GM21515 (cell line): ENCODE data around the gene KRTAP10-8.
"Not testable (repeated sequence)": the region's sequence is repeated elsewhere in the genome, so short reads cannot be mapped to it uniquely, and the experiment has no call there.

Experiments
- ATAC-seq: cut with Tn5 transposase; IDR thresholded peaks from one replicate; pipeline ENCODE4 v1.9.1; 2021; ENCODE audit not compliant: unreplicated experiment

KRTAP10-8 gene

GRCh38 chr21:44579056-44579832 is 32.6 kb upstream of the KRTAP10-8 start:
- ATAC-seq: no peak

- no peak for ATAC-seq
Observed at GRCh38 chr21:44579833-44580144, 32.1 kb upstream of the KRTAP10-8 start.

DNA sequence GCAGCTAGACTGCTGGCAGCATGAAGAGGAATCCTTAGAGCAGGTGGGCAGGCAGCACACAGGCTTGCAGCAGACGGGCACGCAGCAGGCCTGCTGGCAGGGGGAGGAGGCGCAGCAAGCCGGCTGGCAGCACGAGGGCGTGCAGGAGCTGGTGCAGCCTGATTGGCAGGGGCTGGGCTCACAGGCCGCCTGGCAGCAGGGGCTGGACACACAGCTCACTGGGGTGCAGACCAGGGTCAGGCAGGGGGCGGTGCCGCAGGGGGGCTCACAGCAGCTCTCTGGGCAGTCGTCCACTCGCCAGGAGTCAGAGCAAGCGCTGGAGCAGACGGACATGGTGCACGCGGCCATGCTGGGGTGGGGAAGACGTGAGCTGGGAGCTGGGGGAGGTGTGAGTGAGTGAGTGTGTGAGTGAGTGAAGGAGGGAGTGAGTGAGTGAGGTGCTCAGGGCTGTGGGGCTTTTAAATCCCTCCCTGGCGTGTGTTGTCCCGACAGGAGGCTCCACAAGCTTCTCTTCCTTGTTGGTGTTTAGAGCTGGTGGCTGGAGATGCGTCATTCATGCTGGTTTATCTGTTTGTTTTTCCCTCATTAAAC is 31.6 kb upstream of the KRTAP10-8 start, which contains the start of gene KRTAP10-5:
Gene KRTAP10-5, minus strand, starts transcription at position 374 of the 591 bp plus-strand sequence. Its CDS starts 26 bp downstream, at position 348.
- not testable (repeated sequence) for ATAC-seq

- ATAC-seq: no peak
Observed at GRCh38 chr21:44581158-44581557, 30.7 kb upstream of the KRTAP10-8 start.

DNA sequence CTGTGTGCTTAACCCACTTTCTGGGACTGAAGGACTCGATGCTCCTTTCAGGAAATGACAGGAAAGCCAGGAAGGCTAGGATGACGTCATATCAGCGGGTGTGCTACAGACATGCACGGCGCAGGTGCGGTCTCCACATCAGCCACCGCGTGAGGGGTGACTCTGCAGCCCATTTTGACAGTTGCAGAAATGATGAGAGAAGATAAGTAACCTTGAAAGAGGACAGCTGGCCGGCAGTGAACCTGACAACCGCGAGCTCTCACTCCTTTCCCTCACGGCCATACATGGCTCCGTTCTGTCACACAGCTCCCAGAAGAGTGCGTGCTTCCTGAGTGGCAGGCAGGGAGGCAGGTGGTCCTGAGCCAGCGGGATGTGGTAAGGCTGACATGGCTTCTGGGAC is 29.8 kb upstream of the KRTAP10-8 start:
- no peak for ATAC-seq

DNA sequence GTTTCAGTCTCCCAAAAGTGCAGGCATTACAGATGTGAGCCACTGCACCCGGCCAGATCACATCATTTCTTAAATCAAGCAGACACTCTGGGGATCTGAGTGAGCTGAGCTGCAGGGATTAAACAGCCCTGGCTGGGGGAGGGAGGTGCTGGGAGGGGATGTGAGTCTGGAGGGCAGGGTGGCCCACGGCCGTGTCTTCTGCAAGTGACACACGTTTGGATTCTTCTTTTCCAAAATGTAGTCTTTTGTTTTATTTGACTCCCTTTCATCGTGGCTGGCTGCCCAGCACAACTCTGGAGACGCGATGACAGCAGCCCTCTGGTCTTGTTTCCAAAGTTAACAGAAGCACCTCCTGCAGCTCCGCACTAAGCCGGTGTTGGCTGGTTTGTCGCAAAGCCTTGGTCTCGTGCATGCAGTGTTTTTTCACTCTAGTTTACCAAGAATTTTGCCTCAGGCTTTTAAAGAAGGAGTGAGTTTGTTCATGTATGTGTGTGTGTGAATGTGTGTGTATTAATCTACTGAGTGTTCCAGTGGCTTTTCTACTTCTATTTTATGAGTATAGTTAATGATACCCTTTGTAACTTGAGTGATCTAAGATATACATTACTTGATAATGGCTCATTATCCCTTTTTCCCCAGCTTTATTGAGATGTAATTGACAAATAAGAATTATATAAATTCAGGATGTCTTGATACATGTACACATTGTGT is 28.6 kb upstream of the KRTAP10-8 start:
- ATAC-seq: no peak

DNA sequence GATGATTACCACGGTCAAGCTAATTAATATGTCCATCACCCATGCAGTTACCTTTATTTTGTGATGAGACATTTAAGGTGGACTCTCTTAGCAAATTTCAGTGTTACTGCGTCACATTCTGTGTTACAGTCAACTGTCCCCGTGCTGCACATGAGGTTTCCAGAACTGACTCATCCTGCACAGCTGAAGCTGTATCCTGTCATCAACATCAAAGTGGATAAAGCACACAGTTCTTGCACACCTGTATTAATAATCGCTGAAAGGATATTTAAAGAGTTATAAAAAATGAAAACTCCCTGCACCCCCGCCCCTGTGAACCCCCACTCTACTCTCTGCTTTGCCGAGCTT is 28.1 kb upstream of the KRTAP10-8 start:
- no peak for ATAC-seq

GRCh38 chr21:44585892-44586291 is 26.0 kb upstream of the KRTAP10-8 start:
- ATAC-seq: no peak

- no peak for ATAC-seq
Observed at GRCh38 chr21:44589094-44589493, 22.8 kb upstream of the KRTAP10-8 start.

DNA sequence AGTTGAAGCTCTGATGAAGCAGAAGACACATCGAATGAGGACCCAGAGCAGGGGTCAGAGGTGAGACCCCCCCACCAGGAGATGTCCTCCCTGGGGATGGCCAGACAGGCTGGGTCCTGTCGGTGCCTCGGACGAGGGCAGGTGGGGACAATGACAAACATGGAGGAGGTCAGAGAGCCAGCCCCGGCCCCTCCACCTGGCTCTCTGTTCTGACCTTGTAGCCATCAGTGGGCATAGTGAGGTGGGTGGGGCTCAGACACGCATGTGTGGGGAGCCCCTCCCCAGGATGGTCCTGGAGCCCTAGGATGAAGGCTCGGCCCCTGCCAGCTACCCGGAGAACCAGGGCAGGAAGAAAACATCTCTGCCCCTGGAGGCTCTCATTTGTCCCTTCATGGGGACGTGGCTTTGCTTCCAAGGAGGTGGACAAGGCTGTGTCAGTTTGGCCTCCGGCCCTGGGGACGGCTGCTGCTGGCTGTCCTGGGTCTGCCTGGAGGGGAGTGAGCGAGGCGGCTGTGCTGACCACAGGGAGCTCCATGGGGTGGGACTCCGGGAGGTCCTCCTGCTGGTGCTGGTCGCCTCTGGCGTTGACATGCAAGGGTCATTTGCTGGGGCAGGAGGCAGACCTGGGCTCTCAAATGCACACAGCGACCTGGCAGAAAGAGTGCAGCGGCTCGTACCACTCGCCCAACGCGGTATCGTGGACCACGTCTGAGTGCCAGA is 22.1 kb upstream of the KRTAP10-8 start:
- ATAC-seq: no peak

DNA sequence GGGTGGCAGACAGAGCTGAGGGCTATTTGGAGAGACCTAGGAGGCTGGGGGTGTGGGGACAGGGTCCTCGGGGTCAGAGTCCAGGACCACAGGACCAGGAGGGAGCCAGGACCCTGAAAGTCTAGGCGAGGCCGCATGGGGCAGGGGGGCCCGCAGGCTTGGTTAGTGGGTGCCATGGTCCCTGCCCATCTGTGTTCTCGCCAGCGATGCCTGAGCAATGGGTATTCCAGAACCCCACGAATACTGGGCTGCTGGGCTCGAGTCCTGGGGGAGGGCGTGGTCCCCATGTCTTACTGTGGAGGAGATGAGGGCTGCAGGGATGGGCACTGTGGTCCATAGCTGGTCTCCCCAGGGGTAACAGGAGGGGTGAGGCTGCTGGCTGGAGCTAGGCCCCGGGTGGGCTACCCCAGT is 21.6 kb upstream of the KRTAP10-8 start:
- ATAC-seq: no peak

DNA sequence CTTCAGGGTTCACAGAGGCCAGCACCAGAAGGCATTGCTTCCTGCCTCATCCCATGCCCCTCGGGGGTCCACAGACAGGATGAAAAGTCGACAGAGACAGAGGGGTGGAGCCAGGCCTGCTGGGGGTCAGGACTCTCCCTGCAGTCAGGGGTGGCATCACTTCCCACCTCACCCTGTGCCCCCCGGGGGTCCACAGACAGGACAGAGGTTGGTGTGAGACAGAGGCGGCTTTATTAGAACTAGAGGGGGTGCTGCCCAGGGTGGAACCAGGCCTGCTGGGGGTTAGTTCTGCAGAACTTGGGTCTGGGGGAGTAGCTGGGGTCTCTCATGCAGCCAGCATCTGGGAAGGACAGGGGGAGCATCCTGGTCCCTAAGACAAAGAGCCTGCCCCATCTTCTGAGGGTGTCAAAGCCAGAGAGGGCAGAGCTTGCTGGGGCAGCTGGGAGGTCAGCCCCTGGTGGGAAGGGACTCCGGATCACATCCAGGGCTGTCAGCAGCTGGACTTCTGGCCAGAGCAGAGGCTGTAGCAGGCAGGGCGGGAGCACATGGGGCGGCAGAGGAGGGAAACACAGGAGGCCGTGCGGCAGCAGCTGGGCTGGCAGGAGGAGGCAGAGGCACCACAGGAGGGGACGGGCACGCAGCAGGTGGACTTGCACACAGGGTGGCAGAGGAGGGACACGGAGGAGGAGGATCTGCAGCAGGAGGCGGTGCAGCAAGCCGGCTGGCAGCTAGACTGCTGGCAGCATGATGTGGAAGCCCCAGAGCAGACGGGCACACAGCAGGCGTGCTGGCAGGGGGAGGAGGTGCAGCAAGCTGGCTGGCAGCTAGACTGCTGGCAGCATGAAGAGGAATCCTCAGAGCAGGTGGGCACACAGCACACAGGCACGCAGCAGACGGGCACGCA is 20.7 kb upstream of the KRTAP10-8 start:
- ATAC-seq: not testable (repeated sequence)

DNA sequence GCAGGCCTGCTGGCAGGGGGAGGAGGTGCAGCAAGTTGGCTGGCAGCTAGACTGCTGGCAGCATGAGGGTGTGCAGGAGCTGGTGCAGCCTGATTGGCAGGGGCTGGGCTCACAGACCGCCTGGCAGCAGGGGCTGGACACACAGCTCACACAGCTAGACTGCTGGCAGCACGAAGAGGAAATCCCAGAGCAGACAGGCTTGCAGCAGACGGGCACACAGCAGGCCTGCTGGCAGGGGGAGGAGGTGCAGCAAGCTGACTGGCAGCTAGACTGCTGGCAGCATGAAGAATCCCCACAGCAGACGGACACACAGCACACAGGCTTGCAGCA is 20.1 kb upstream of the KRTAP10-8 start:
- ATAC-seq: not testable (repeated sequence)

GRCh38 chr21:44592446-44593311 is 19.2 kb upstream of the KRTAP10-8 start, which contains the start of gene KRTAP10-6:
KRTAP10-6 (minus strand) TSS chr21:44592505; CDS start chr21:44592484, 21 bp downstream.
- ATAC-seq: no peak

DNA sequence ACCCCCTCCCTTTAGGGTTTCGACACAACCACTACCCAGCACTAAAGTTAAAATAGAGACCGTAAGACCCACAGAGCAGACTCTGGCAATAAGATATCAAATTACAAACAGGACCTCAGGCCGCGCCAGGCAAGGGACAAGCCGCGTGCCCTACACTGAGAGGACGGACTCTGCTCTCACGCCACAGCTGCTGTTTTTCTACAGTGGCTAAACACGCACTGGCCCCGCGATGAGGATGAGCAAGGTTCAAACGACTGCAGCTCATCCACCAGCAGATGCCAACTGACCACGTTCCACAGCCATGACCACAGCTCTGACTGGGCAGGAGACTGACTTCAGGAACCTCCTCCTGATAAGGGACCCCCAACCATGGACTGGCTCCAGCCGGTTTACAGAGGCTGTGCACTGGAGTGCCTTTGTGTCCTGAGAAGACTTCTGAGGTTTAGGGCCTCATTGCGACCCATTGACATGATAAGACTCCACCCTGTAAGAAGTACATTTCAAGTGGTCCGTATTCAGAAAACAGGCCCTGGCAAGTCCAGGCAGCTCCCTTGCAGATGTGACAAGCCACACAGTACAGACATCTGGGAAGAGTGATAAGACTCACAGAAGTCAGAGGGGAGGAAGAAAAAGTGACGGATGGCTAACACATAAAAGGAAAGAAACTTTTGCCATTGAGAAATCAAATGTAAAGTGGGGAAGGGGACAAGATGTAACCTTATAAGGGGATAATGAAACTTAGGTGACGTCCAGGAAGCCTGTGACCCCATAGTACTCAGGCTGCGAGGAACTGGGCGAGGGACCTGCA is 18.1 kb upstream of the KRTAP10-8 start:
- ATAC-seq: no peak

DNA sequence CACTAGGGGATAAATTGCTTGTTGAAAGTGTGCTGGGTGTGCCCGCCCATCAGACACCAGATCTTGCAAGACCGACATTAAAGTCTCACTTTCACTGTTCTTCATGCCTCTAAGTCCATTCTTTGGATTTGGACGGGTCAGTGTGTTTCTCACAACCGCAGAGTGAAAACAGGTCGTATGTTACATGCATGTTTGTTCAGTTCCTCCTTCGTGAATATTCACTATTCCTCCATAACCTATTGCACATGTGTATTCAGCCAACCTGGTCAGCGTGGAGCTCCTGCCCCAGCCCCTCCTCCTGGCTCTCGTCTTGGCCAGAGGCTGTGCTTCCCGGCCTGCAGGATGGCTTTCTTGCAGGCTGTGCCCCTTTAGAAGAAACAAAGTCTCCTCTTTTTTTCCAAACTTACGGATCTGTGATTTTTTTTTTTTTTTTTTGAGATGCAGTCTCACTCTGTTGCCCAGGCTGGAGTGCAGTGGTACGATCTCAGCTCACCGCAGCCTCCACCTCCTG is 17.4 kb upstream of the KRTAP10-8 start:
- ATAC-seq: no peak

DNA sequence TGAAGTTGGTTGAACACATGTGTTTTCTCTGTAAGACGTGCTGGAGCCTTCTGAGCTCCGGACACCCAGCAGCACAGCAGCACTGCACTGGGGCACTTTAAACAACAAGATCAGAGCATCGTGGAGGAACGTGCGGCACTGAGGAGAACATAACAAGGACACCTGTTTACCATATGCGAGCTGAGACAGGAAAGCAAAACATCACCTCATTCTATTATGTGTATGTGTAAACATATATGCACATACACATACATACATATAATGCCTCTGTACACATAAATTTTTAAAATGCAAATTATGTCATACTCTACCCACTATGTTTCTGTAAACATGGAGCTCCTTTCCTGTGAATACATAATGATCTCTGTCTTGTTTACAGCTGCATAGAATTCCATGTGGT is 16.4 kb upstream of the KRTAP10-8 start:
- no peak for ATAC-seq

DNA sequence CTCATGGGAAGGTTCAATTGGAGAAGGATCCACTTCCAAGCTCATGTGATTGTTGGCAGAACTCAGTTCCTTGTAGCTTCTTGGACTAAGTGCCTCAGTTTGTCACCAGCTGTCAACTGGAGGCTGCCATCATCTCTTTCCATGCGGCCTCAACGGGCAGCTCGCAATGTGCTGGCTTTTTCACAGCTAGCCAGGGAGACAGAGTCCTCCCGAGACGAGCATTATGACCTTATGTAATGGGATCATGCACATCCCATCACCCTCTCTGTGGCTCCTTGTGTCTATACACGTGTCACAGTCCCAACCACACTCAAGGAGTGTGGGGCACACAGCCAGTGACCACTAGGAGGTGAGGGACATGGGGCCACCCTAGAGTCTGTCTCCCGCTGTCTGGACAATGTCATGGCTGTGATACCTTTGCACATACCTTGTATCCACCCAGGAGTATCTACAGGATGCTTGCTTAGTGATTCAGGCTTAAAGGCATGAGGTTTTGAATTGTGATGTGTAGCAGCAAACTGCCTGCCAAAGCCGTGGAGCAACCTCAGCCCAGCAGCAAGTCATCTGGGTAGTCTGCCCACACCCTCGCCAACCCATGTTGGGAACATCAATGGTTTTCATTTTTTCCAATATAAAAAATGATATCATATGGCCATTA is 15.7 kb upstream of the KRTAP10-8 start:
- no peak for ATAC-seq
